IPS-20b (cell line): ENCODE measurements around the gene FADS2.
A peak's percentile ranks its signal among the peaks of the same experiment; 100 is the strongest.

Experiments
- H3K27ac ChIP-seq: one replicate; pipeline ENCODE4 v1.5.1; 2013; ENCODE audit warnings: low read length
- H3K27me3 ChIP-seq: 2 replicates; pipeline ENCODE4 v1.6.1; 2013; ENCODE audit warnings: mild to moderate bottlenecking, low read length, inconsistent platforms; ENCODE audit not compliant: insufficient read depth
- H3K36me3 ChIP-seq: 2 replicates; pipeline ENCODE4 v1.6.1; 2013; ENCODE audit warnings: low read depth, mild to moderate bottlenecking, inconsistent platforms, low read length, moderate library complexity; ENCODE audit not compliant: insufficient read depth
- H3K4me1 ChIP-seq: 2 replicates; pipeline ENCODE4 v1.6.1; 2013; ENCODE audit warnings: mild to moderate bottlenecking, control low read depth, inconsistent platforms, low read length, moderate library complexity; ENCODE audit not compliant: insufficient read depth
- H3K4me3 ChIP-seq: 2 replicates; pipeline ENCODE4 v1.5.1; 2013; ENCODE audit warnings: mild to moderate bottlenecking, low read length, inconsistent platforms
- H3K9ac ChIP-seq: 2 replicates; pipeline ENCODE4 v1.6.1; 2013; ENCODE audit warnings: low read depth, mild to moderate bottlenecking, inconsistent platforms, low read length, moderate library complexity
- H3K9me3 ChIP-seq: 2 replicates; pipeline ENCODE4 v1.6.1; 2013; ENCODE audit warnings: mild to moderate bottlenecking, low read depth, low read length, inconsistent platforms; ENCODE audit not compliant: insufficient read depth

Gene FADS2

GRCh38 chr11:61905801-61906521 is 77.9 kb downstream of the FADS2 start:
- Histone ChIP-seq H3K27me3 (no peaks in the 10 kb centered on the region), H3K36me3 (no peaks in the 10 kb centered on the region), H3K9me3 (no peaks in the 10 kb centered on the region), H3K4me3 (no peak overlapping the region), H3K4me1 (peaks cover 14% of the 10 kb centered on the region; the same call in 1 of the 2 replicates), H3K27ac (no peak overlapping the region), H3K9ac (no peak overlapping the region)

DNA sequence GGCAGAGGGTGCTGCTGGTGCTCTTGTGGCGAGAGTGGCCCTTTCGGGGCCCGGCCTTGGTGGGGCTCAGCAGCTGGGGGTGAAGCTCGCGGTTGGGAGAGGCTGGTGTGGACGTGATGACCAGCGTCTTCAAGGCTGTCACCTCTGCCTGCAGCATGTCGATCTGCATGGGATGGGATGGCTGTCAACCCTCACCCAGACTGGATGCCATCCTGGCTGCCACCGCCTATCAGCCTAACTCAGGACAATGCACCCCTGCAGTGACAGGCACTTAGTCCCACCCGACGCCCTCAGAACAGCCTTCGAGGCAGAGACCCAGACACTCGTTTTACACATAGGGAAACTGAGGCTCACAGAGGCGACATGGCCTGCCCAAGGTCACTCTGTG is 78.4 kb downstream of the FADS2 start:
- Histone ChIP-seq H3K4me3 (no peak overlapping the region), H3K9ac (no peak overlapping the region), H3K9me3 (no peaks in the 10 kb centered on the region), H3K36me3 (no peaks in the 10 kb centered on the region), H3K27me3 (no peaks in the 10 kb centered on the region), H3K27ac (no peak overlapping the region), H3K4me1 (peaks cover 14% of the 10 kb centered on the region; the same call in 1 of the 2 replicates)

DNA sequence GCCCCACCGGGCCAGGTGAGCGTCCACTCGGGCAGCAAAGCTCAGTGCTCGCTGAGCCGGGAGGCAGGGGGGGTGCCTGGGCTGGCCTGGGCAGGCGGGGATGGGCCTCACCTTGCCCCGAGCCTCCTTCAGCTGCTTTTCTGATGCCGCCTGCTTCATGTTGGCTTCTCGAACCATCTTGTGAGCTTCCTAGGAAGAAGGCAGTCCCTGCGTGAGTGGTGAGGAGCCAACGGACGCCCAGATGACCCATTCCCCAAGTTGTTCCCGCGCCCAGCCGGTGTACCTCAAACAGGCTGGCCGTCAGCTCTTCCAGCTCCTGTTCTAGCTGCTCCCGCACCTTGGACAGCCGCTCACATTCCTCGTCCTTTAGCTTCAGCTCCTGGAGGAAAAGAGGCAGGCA is 79.2 kb downstream of the FADS2 start:
- Histone ChIP-seq H3K9ac (no peak overlapping the region), H3K27me3 (no peaks in the 10 kb centered on the region), H3K9me3 (no peaks in the 10 kb centered on the region), H3K36me3 (no peaks in the 10 kb centered on the region), H3K4me1 (peaks cover 14% of the 10 kb centered on the region; the same call in 1 of the 2 replicates), H3K27ac (no peak overlapping the region), H3K4me3 (no peak overlapping the region)

DNA sequence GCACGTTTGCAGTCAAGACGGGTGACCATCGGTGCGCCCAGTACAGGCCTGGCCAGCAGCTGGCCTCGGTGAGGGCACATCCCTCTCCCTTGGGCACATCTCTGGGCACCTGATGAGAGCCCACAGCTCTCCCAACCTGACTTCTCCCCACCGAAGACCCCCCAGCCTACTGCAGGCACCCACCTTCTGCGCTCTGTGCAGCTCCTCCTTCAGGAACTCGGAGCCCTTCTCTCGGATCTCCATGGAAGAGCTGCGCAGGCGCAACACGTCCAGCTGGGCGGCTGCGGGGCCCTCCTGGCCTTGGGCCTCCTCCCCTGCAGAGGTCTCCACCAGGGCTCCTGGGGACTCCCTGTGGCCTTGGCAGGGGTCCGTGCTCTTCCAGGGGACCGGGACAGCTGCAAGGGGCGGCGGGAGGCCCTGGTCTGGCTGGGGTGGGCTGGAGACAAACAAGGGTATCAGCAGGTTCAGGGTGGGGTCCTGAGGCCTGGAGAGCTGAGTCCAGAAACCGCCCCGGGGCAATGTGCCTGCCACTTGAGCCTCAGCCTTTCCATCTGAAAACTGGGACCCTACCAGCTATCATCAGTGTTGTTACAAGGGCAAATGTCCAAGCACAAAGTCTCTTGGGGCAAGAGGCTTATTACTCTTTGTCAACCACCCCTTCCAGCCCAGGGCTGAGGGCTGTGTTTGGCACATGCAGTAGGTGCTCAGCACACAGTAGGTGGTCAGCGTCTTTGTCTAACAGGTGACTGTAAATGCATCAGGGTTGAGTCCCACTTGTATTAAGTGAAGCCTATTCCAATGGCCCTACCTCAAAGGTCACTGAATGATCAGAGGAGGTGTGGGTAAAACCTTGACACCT is 80.0 kb downstream of the FADS2 start:
- Histone ChIP-seq H3K27me3 (no peaks in the 10 kb centered on the region), H3K4me1 (peaks cover 14% of the 10 kb centered on the region; the same call in 1 of the 2 replicates), H3K4me3 (no peak overlapping the region), H3K36me3 (no peaks in the 10 kb centered on the region), H3K9ac (peak overlapping the region; percentile 55; the same call in 1 of the 2 replicates), H3K27ac (no peak overlapping the region), H3K9me3 (no peaks in the 10 kb centered on the region)

- H3K36me3 ChIP-seq, result no peaks in the 10 kb centered on the region
- peaks cover 14% of the 10 kb centered on the region; the same call in 1 of the 2 replicates for H3K4me1 ChIP-seq
- H3K9ac ChIP-seq, result peak overlapping the region; percentile 55; the same call in 1 of the 2 replicates
- no peak overlapping the region for H3K27ac ChIP-seq
- H3K9me3 ChIP-seq, result no peaks in the 10 kb centered on the region
- H3K27me3 ChIP-seq, result no peaks in the 10 kb centered on the region
- H3K4me3 ChIP-seq, result no peak overlapping the region
Observed at GRCh38 chr11:61908730-61909316, 80.7 kb downstream of the FADS2 start.

DNA sequence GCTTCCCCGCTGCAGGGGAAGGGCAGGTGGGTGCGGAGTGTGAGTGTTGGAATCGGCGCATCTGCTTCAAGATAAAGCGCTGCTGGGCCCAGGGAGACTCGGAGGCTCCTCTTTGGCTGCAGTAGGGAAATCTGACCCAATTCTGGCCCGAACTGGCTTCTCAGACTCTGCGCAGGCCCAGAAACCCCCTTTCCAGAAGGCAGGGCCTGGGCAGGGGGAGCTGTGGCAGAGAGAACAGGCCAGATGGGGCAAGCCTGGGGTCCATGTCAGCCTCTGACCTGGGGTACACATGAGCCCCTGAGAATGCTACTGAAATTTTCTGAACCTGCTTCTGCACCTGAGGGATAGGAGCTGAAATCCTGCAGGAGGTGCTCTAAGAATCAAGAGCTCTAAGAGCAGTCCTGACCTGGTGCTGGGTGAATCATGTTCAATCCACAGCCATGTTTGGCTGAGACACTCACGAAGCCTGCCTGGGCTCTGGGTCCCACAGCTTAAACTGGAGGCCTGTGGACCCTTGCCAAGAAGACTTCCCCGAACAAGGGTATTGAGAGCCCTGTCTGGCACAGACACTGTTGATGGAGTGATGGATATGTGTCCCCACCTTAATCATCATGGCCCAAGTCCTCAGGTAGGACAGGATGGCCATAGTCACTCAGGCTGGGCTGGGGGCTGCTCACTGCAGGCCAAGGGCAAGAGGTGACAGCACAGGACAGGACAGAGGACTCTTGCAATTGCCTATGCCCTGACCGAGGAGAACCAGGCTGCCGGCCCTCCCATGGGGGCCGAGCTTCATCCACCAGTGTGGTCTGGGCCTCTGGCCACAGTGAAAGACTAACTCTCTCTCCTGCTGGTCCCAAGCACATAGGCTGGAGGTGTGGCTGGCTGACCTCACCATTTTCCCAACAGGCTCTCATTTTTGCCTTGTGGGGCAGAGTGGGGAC is 82.4 kb downstream of the FADS2 start:
- Histone ChIP-seq H3K9me3 (no peaks in the 10 kb centered on the region), H3K27ac (no peak overlapping the region), H3K36me3 (no peaks in the 10 kb centered on the region), H3K4me3 (no peak overlapping the region), H3K27me3 (no peaks in the 10 kb centered on the region), H3K4me1 (peaks cover 11% of the 10 kb centered on the region; the same call in 1 of the 2 replicates), H3K9ac (no peak overlapping the region)

GRCh38 chr11:61911128-61911700 is 83.1 kb downstream of the FADS2 start:
- H3K27me3 ChIP-seq, result peaks cover 2% of the 10 kb centered on the region
- peaks cover 11% of the 10 kb centered on the region; the same call in 1 of the 2 replicates for H3K4me1 ChIP-seq
- H3K27ac ChIP-seq, result no peak overlapping the region
- no peak overlapping the region for H3K9ac ChIP-seq
- H3K4me3 ChIP-seq, result no peak overlapping the region
- H3K9me3 ChIP-seq, result no peaks in the 10 kb centered on the region
- no peaks in the 10 kb centered on the region for H3K36me3 ChIP-seq

GRCh38 chr11:61911701-61912529 is 83.8 kb downstream of the FADS2 start:
- H3K27ac ChIP-seq, result no peak overlapping the region
- H3K4me3 ChIP-seq, result no peak overlapping the region
- no peak overlapping the region for H3K9ac ChIP-seq
- H3K36me3 ChIP-seq, result no peaks in the 10 kb centered on the region
- H3K9me3 ChIP-seq, result no peaks in the 10 kb centered on the region
- peaks cover 11% of the 10 kb centered on the region; the same call in 1 of the 2 replicates for H3K4me1 ChIP-seq
- H3K27me3 ChIP-seq, result peaks cover 9% of the 10 kb centered on the region

DNA sequence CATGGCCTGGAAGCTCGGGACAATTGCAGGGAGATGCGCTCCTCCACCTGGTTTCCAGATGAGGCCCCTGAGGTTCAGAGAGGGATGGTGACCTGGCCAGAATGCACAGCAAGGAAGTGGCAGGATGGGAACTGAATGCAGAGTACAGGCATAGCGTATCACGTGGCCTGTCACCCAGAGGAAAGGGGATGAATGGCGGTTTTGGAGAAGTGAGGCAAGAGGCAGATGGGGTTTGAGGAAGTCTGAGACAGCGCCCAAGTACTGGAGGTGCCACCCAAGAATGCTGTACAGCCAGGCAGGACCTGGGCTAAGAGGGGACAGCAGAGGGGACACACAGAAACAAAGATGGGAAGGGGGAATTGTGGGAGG is 84.4 kb downstream of the FADS2 start:
- Histone ChIP-seq H3K4me1 (peaks cover 11% of the 10 kb centered on the region; the same call in 1 of the 2 replicates), H3K9me3 (no peaks in the 10 kb centered on the region), H3K9ac (no peak overlapping the region), H3K36me3 (no peaks in the 10 kb centered on the region), H3K27ac (no peak overlapping the region), H3K27me3 (peaks cover 12% of the 10 kb centered on the region), H3K4me3 (no peak overlapping the region)

- no peak overlapping the region for H3K27ac ChIP-seq
- no peak overlapping the region; the same call in 1 of the 2 replicates for H3K9ac ChIP-seq
- no peak overlapping the region for H3K4me3 ChIP-seq
- peaks cover 11% of the 10 kb centered on the region; the same call in 1 of the 2 replicates for H3K4me1 ChIP-seq
- H3K36me3 ChIP-seq, result no peaks in the 10 kb centered on the region
- H3K27me3 ChIP-seq, result peaks cover 19% of the 10 kb centered on the region
- H3K9me3 ChIP-seq, result no peaks in the 10 kb centered on the region
Observed at GRCh38 chr11:61912991-61913698, 85.0 kb downstream of the FADS2 start.
